Heart left ventricle (tissue), 13 donors: ENCODE data around the gene TSHZ1.

Experiments
- CTCF ChIP-seq, 12 donors: fragments of 200-600 bp; sonication (generic) in 4 of 12; IDR thresholded peaks; one replicate each; pipeline versions ENCODE4 v1.5.0 to v1.8.0; 2018 to 2022; ENCODE audit warnings: antibody characterized with exemption in 12 of 12, mild to moderate bottlenecking in 5 of 12
- POLR2A ChIP-seq, 2 donors: fragments of 450-650 bp; IDR thresholded peaks; one replicate each; pipeline ENCODE4 v1.6.1; 2017; ENCODE audit warnings: antibody characterized with exemption in 2 of 2, mild to moderate bottlenecking in 2 of 2, moderate library complexity in 2 of 2
- donor health status: ischemic (EF 13 %, LVEDD 7.1; RV severe dilation, severe dysfunction).
- donor health status: DM: no; HTN: yes; CAD: no.
- donor health status: DM: no; HTN: no; CAD: no.
- donor health status: ischemic (EF 25% LVEDD 6.9; RV normal size, moderate dysfunction).
- donor health status: ischemic (EF 25% LVEDD 5.7; RV mildly dilated, moderate dysfunction).
- donor health status: ischemic (EF 35%, LVEDD 5.7; RV mildly dilated, moderate dysfunction).
- donor health status: nonischemic (EF 11% LVEDD 7.7; RV severe dilation, severe dysfunction).
- donor health status: DM: yes; HTN: yes; CAD: no.
- donor health status: PGD.
- donor health status: ischemic (EF 29% LVEDD 5.4; RV normal size, mild dysfunction).
- donor health status: nonischemic (EF 23%, LVEDD 6.1; RV moderate dilation, normal function).

- TF ChIP-seq POLR2A (IDR thresholded peaks at IDR 0.05) (no peak), CTCF (IDR thresholded peaks at IDR 0.05) (no peak)
Observed at GRCh38 chr18:75257605-75258004, 47.0 kb downstream of the TSHZ1 start.
